Skeletal muscle satellite cell (primary cell): ENCODE results near the gene SBF1.

Experiments
- H3K27me3 ChIP-seq: 2 replicates; pipeline ENCODE4 v1.7.0; 2013; ENCODE audit warnings: low read length; ENCODE audit not compliant: control insufficient read depth, insufficient read depth
- H3K36me3 ChIP-seq: 2 replicates; pipeline ENCODE4 v1.7.0; 2013; ENCODE audit warnings: mild to moderate bottlenecking, control low read depth, low read length; ENCODE audit not compliant: insufficient read depth
- H3K4me1 ChIP-seq: 2 replicates; pipeline ENCODE4 v1.7.0; 2013; ENCODE audit warnings: low read length; ENCODE audit not compliant: control insufficient read depth, insufficient read depth
- H3K4me2 ChIP-seq: 2 replicates; pipeline ENCODE4 v1.7.0; 2013; ENCODE audit warnings: mild to moderate bottlenecking, low read length
- H3K4me3 ChIP-seq: 2 replicates; pipeline ENCODE4 v1.7.0; 2013; ENCODE audit warnings: low read length
- H3K9ac ChIP-seq: 2 replicates; pipeline ENCODE4 v1.7.0; 2013; ENCODE audit warnings: mild to moderate bottlenecking, low read depth, low read length, moderate library complexity
- H3K9me3 ChIP-seq: replicated peaks from 2 replicates; pipeline ENCODE4 v1.7.0; 2013; ENCODE audit warnings: mild to moderate bottlenecking, control low read depth, low read length

SBF1 gene

GRCh38 chr22:50456466-50457234 lies 18.2 kb downstream of the SBF1 start:
- H3K9ac ChIP-seq = no peak overlapping the region

DNA sequence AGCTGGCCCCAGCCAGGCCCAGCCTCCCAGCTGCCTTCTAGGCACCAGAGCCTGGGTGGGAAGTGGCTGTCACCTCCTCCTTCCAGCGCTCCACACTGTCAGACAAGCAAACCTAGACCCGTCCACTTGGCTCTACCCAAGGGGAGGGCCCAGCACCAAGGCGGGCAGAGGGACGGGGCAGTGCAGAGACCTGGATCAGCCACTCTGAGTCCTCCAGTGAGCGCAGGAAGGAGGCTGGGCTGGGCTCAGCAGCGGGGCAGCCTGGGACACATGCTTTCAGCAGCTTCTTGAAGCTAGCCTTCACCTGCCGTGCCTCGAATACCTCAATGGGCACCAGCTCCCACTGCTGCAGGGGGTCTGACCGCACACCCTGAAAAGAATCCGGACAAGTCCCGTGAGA lies 18.8 kb downstream of the SBF1 start:
- no peaks in the 10 kb centered on the region for H3K4me1 ChIP-seq
- no peak overlapping the region for H3K4me3 ChIP-seq
- no peaks in the 10 kb centered on the region for H3K9me3 ChIP-seq
- H3K4me2 ChIP-seq = no peak overlapping the region
- H3K36me3 ChIP-seq = peaks cover 49% of the 10 kb centered on the region
- H3K9ac ChIP-seq = no peak overlapping the region
- no peaks in the 10 kb centered on the region for H3K27me3 ChIP-seq

More at GRCh38 chr22:50456466-50457234, 18.2 kb downstream of the SBF1 start:
- Histone ChIP-seq H3K4me3 (no peak overlapping the region), H3K36me3 (peaks cover 52% of the 10 kb centered on the region), H3K27me3 (no peaks in the 10 kb centered on the region), H3K4me2 (no peak overlapping the region), H3K9me3 (no peaks in the 10 kb centered on the region), H3K4me1 (no peaks in the 10 kb centered on the region)

GRCh38 chr22:50455201-50455600 lies 19.6 kb downstream of the SBF1 start:
- H3K27me3 ChIP-seq = no peaks in the 10 kb centered on the region
- no peak overlapping the region for H3K4me2 ChIP-seq
- no peaks in the 10 kb centered on the region for H3K9me3 ChIP-seq
- peaks cover 47% of the 10 kb centered on the region for H3K36me3 ChIP-seq
- no peaks in the 10 kb centered on the region for H3K4me1 ChIP-seq
- H3K4me3 ChIP-seq = no peak overlapping the region
- H3K9ac ChIP-seq = no peak overlapping the region

- H3K9me3 ChIP-seq = no peaks in the 10 kb centered on the region
- peaks cover 49% of the 10 kb centered on the region for H3K36me3 ChIP-seq
- H3K9ac ChIP-seq = no peak overlapping the region
- H3K4me1 ChIP-seq = no peaks in the 10 kb centered on the region
- H3K4me2 ChIP-seq = no peak overlapping the region
- H3K27me3 ChIP-seq = no peaks in the 10 kb centered on the region
- no peak overlapping the region for H3K4me3 ChIP-seq
Measured at GRCh38 chr22:50454556-50455075, 20.2 kb downstream of the SBF1 start.

DNA sequence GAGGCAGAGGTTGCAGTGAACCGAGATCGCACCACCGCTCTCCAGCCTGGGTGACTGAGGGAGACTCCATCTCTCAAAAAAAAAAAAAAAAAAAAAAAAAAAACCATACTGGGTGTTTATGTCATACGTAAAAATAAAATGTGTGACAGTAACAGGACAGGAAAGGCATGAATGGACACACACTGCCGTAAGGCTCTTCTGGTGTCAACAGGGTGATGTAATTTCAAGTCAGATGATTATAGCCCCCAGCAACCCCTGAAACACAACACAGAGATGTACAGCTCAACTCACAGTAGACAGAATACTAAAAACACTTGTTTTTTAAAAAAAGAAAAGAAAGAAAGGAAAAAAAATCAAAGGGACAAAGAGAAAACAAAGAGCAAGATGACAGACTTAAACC lies 22.2 kb downstream of the SBF1 start:
- Histone ChIP-seq H3K4me2 (no peak overlapping the region), H3K4me1 (no peaks in the 10 kb centered on the region), H3K9ac (no peak overlapping the region), H3K4me3 (no peak overlapping the region), H3K36me3 (peaks cover 53% of the 10 kb centered on the region), H3K9me3 (no peaks in the 10 kb centered on the region), H3K27me3 (no peaks in the 10 kb centered on the region)

- Histone ChIP-seq H3K4me3 (no peak overlapping the region), H3K36me3 (peaks cover 45% of the 10 kb centered on the region), H3K27me3 (no peaks in the 10 kb centered on the region), H3K4me2 (no peak overlapping the region), H3K9ac (no peak overlapping the region), H3K4me1 (peaks cover 9% of the 10 kb centered on the region), H3K9me3 (no peaks in the 10 kb centered on the region)
Measured at GRCh38 chr22:50447576-50448551, 27.0 kb downstream of the SBF1 start.

- Histone ChIP-seq H3K9ac (no peak overlapping the region), H3K4me3 (no peak overlapping the region), H3K4me1 (peaks cover 9% of the 10 kb centered on the region), H3K36me3 (peaks cover 48% of the 10 kb centered on the region), H3K27me3 (no peaks in the 10 kb centered on the region), H3K9me3 (no peaks in the 10 kb centered on the region), H3K4me2 (no peak overlapping the region)
Measured at GRCh38 chr22:50446708-50447575, 27.9 kb downstream of the SBF1 start.

- H3K36me3 ChIP-seq = peaks cover 55% of the 10 kb centered on the region
- H3K9me3 ChIP-seq = no peaks in the 10 kb centered on the region
- no peak overlapping the region for H3K4me3 ChIP-seq
- H3K9ac ChIP-seq = no peak overlapping the region
- no peaks in the 10 kb centered on the region for H3K27me3 ChIP-seq
- H3K4me2 ChIP-seq = no peak overlapping the region
- H3K4me1 ChIP-seq = peaks cover 9% of the 10 kb centered on the region
Measured at GRCh38 chr22:50445880-50446707, 28.7 kb downstream of the SBF1 start.

- Histone ChIP-seq H3K9me3 (no peaks in the 10 kb centered on the region), H3K4me1 (peaks cover 9% of the 10 kb centered on the region), H3K36me3 (peaks cover 55% of the 10 kb centered on the region), H3K27me3 (no peaks in the 10 kb centered on the region), H3K4me3 (no peak overlapping the region), H3K4me2 (no peak overlapping the region), H3K9ac (no peak overlapping the region)
Measured at GRCh38 chr22:50445071-50445879, 29.6 kb downstream of the SBF1 start.

DNA sequence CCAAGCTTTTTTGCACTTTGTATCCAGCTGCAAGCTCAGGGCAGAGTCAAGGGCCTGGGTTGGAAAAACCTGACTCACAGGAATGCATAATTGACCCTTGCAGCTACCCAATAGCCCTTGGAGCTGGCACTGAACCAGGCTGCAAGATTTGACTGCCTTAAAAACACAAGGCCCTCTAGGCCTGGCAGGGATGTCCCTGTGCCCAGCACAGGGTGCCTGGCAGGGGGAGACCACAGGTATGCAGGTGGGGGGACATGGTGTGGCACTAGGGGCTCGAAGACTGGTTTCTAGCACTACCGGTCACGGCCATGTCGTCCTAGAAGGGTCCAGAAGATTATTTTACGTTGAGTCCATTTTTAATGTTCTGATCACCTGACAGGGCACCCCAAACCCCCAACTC lies 30.2 kb downstream of the SBF1 start:
- Histone ChIP-seq H3K4me1 (peaks cover 9% of the 10 kb centered on the region), H3K4me2 (no peak overlapping the region), H3K9ac (no peak overlapping the region), H3K4me3 (no peak overlapping the region), H3K36me3 (peaks cover 58% of the 10 kb centered on the region), H3K9me3 (no peaks in the 10 kb centered on the region), H3K27me3 (no peaks in the 10 kb centered on the region)
